Measurements from ENCODE around the gene OR10D3.
"Not testable (repeated sequence)": the region's sequence is repeated elsewhere in the genome, so short reads cannot be mapped to it uniquely, and the experiment has no call there.

The OR10D3 gene

GRCh38 chr11:124167826-124168231 lies 15.3 kb upstream of the OR10D3 start:
- DNase-seq (ENCODE audit: low read depth, low spot score): no peak
- no peak overlapping the region for H3K4me3 ChIP-seq
- H3K9ac ChIP-seq (ENCODE audit: insufficient read length): no peak overlapping the region
- TF ChIP-seq POLR2AphosphoS5 (IDR thresholded peaks at IDR 0.05; ENCODE audit: borderline replicate concordance, low read depth, low read length) (no peak), FOXP2 (optimal IDR thresholded peaks at IDR 0.05; ENCODE audit: control extremely low read depth, extremely low read length, insufficient read depth) (no peak), EZH2 (IDR thresholded peaks at IDR 0.05) (no peak)
- no peak overlapping the region for H3K27ac ChIP-seq
- H3K36me3 ChIP-seq (ENCODE audit: insufficient read depth, low read length): no peaks in the 10 kb centered on the region
- no peaks in the 10 kb centered on the region for H3K9me3 ChIP-seq (ENCODE audit: low read depth, low read length)

- H3K9me3 ChIP-seq (ENCODE audit: low read depth, low read length): no peaks in the 10 kb centered on the region
- no peak overlapping the region for H3K9ac ChIP-seq (ENCODE audit: insufficient read length)
- no peak overlapping the region for H3K4me3 ChIP-seq
- no peaks in the 10 kb centered on the region for H3K36me3 ChIP-seq (ENCODE audit: insufficient read depth, low read length)
- no peak for DNase-seq (ENCODE audit: low read depth, low spot score)
- H3K27ac ChIP-seq: no peak overlapping the region
- TF ChIP-seq FOXP2 (optimal IDR thresholded peaks at IDR 0.05; ENCODE audit: control extremely low read depth, extremely low read length, insufficient read depth): no peak
- no peak for TF ChIP-seq POLR2AphosphoS5 (IDR thresholded peaks at IDR 0.05; ENCODE audit: borderline replicate concordance, low read depth, low read length)
- TF ChIP-seq EZH2 (IDR thresholded peaks at IDR 0.05): no peak
Observed at GRCh38 chr11:124168796-124169195, 14.3 kb upstream of the OR10D3 start.

- DNase-seq (ENCODE audit: low read depth, low spot score); H3K36me3 ChIP-seq (ENCODE audit: insufficient read depth, low read length); H3K27ac ChIP-seq; H3K4me3 ChIP-seq; H3K9ac ChIP-seq (ENCODE audit: insufficient read length); H3K9me3 ChIP-seq (ENCODE audit: low read depth, low read length): not testable (repeated sequence)
Observed at GRCh38 chr11:124170315-124170714, 12.8 kb upstream of the OR10D3 start.

DNA sequence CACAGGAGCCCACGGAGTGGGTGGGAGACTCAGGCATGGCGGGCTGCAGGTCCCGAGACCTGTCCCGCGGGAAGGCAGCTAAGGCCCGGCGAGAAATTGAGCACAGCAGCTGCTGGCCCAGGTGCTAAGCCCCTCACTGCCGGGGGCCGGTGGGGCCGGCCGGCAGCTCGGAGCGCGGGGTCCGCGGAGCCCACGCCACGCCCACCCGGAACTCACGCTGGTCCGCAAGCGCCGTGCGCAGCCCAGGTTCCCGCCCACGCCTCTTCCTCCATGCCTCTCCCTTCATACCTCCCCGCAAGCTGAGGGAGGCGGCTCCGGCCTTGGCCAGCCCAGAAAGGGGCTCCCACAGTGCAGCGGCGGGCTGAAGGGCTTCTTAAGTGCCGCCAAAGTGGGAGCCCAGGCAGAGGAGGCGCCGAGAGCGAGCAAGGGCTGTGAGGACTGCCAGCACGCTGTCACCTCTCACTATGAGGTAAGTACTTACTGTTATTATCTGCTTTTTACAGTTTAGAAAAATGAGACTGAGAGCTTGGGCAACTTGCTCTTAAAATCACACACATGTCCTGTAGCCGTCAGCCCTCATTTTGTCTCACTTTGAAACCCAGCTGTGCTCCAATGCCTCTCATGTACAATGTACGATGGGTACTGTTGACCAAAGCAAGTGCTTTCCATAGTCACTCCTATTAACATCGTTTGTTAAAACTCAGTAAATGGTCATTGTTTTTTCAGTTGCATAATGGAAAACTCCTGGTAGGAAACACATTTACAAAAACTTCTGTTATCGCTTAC lies 12.2 kb upstream of the OR10D3 start:
- Histone ChIP-seq H3K4me3 (no peak overlapping the region), H3K36me3 (ENCODE audit: insufficient read depth, low read length) (no peaks in the 10 kb centered on the region), H3K9me3 (ENCODE audit: low read depth, low read length) (no peaks in the 10 kb centered on the region), H3K27ac (no peak overlapping the region), H3K9ac (ENCODE audit: insufficient read length) (no peak overlapping the region)
- no peak for DNase-seq (ENCODE audit: low read depth, low spot score)
- no peak for TF ChIP-seq FOXP2 (optimal IDR thresholded peaks at IDR 0.05; ENCODE audit: control extremely low read depth, extremely low read length, insufficient read depth)
- no peak for TF ChIP-seq POLR2AphosphoS5 (IDR thresholded peaks at IDR 0.05; ENCODE audit: borderline replicate concordance, low read depth, low read length)
- TF ChIP-seq EZH2 (IDR thresholded peaks at IDR 0.05): no peak

DNA sequence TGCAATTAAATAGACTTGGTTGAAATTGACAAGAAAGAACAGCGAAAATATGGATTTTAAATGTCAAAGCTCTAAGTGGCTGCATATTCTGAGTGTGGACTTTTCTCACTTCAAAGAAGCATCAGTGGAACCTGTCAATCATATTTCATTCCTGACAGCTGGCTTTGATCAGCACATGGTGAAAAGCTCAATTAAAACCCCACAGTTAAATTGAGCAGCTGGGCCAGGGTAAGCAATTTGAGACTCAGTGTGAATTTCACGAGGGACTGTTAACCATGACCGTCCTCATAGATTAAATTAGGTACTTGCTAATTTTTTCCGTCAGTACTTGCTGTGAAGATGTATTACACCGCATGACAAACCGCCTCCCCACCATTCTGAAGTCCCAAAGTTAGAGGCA lies 11.0 kb upstream of the OR10D3 start:
- TF ChIP-seq FOXP2 (optimal IDR thresholded peaks at IDR 0.05; ENCODE audit: control extremely low read depth, extremely low read length, insufficient read depth): no peak
- TF ChIP-seq POLR2AphosphoS5 (IDR thresholded peaks at IDR 0.05; ENCODE audit: borderline replicate concordance, low read depth, low read length): no peak
- TF ChIP-seq EZH2 (IDR thresholded peaks at IDR 0.05): no peak
- DNase-seq (ENCODE audit: low read depth, low spot score): no peak
- no peak overlapping the region for H3K9ac ChIP-seq (ENCODE audit: insufficient read length)
- no peak overlapping the region for H3K27ac ChIP-seq
- no peaks in the 10 kb centered on the region for H3K36me3 ChIP-seq (ENCODE audit: insufficient read depth, low read length)
- H3K4me3 ChIP-seq: no peak overlapping the region
- H3K9me3 ChIP-seq (ENCODE audit: low read depth, low read length): no peaks in the 10 kb centered on the region

- no peaks in the 10 kb centered on the region for H3K9me3 ChIP-seq (ENCODE audit: low read depth, low read length)
- H3K4me3 ChIP-seq: no peak overlapping the region
- no peaks in the 10 kb centered on the region for H3K36me3 ChIP-seq (ENCODE audit: insufficient read depth, low read length)
- H3K9ac ChIP-seq (ENCODE audit: insufficient read length): no peak overlapping the region
- no peak for DNase-seq (ENCODE audit: low read depth, low spot score)
- TF ChIP-seq POLR2AphosphoS5 (IDR thresholded peaks at IDR 0.05; ENCODE audit: borderline replicate concordance, low read depth, low read length): no peak
- no peak for TF ChIP-seq EZH2 (IDR thresholded peaks at IDR 0.05)
- no peak for TF ChIP-seq FOXP2 (optimal IDR thresholded peaks at IDR 0.05; ENCODE audit: control extremely low read depth, extremely low read length, insufficient read depth)
- H3K27ac ChIP-seq: no peak overlapping the region
Observed at GRCh38 chr11:124172599-124172998, 10.5 kb upstream of the OR10D3 start.

GRCh38 chr11:124174001-124174583 lies 9.1 kb upstream of the OR10D3 start:
- Histone ChIP-seq H3K27ac (no peak overlapping the region), H3K9ac (ENCODE audit: insufficient read length) (no peak overlapping the region)

DNA sequence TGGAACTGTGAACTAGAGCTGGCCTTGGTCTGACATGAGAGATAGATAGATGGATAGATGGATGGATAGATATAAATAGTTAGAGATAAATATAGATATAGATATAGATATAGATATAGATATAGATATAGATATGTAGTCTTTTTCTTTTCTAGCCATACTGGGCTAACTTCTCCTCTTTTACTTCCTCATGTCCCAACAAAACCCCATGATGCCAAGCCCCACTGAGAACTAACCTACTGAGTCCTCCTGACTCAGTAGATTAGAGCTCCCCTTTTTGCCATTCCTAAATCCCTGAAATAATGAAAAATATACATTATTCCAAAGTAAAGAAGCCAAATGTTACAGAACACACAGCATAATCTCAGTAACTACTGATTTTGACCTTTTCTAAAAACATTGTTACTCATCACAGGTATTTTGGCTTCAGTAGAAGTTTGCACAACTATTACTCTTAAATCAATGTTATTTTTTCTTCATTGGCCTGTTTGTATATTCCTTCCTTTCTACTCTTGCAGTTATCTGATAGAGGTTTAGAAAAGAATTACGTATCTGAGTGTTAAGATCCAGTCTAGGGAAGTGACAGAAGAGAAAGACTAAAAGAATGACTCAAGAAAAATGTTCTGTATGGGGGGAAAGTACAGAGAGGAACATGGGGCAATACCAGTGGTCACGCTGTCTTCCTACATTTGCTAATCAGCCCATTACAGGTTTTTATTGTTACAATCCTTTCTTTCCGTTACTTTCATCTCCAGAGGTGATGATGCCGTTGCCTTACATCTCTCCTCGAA lies 6.0 kb upstream of the OR10D3 start:
- TF ChIP-seq FOXP2 (optimal IDR thresholded peaks at IDR 0.05; ENCODE audit: control extremely low read depth, extremely low read length, insufficient read depth) (no peak), POLR2AphosphoS5 (IDR thresholded peaks at IDR 0.05; ENCODE audit: borderline replicate concordance, low read depth, low read length) (no peak), EZH2 (IDR thresholded peaks at IDR 0.05) (no peak)
- Histone ChIP-seq H3K9ac (ENCODE audit: insufficient read length) (no peak overlapping the region), H3K9me3 (ENCODE audit: low read depth, low read length) (no peaks in the 10 kb centered on the region), H3K27ac (no peak overlapping the region), H3K36me3 (ENCODE audit: insufficient read depth, low read length) (no peaks in the 10 kb centered on the region), H3K4me3 (no peak overlapping the region)
- no peak for DNase-seq (ENCODE audit: low read depth, low spot score)

More at GRCh38 chr11:124174001-124174583, 9.1 kb upstream of the OR10D3 start:
- DNase-seq (ENCODE audit: low read depth, low spot score): no peak
- no peak for TF ChIP-seq FOXP2 (optimal IDR thresholded peaks at IDR 0.05; ENCODE audit: control extremely low read depth, extremely low read length, insufficient read depth)
- TF ChIP-seq POLR2AphosphoS5 (IDR thresholded peaks at IDR 0.05; ENCODE audit: borderline replicate concordance, low read depth, low read length): no peak
- TF ChIP-seq EZH2 (IDR thresholded peaks at IDR 0.05): no peak
- no peaks in the 10 kb centered on the region for H3K36me3 ChIP-seq (ENCODE audit: insufficient read depth, low read length)
- no peak overlapping the region for H3K4me3 ChIP-seq
- H3K9me3 ChIP-seq (ENCODE audit: low read depth, low read length): no peaks in the 10 kb centered on the region

Data from SK-N-MC (cell line).